ENCODE measurements around the gene DOC2A. TPM values are rescaled to one million over a fixed set of nuclear protein-coding genes. Genes with fewer than 3 reads are reported as not detected.

DOC2A gene
- total and polyA plus RNA-seq, 4 donors = 0.09 to 0.22 (median 0.17) TPM; not detected in 1

DNA sequence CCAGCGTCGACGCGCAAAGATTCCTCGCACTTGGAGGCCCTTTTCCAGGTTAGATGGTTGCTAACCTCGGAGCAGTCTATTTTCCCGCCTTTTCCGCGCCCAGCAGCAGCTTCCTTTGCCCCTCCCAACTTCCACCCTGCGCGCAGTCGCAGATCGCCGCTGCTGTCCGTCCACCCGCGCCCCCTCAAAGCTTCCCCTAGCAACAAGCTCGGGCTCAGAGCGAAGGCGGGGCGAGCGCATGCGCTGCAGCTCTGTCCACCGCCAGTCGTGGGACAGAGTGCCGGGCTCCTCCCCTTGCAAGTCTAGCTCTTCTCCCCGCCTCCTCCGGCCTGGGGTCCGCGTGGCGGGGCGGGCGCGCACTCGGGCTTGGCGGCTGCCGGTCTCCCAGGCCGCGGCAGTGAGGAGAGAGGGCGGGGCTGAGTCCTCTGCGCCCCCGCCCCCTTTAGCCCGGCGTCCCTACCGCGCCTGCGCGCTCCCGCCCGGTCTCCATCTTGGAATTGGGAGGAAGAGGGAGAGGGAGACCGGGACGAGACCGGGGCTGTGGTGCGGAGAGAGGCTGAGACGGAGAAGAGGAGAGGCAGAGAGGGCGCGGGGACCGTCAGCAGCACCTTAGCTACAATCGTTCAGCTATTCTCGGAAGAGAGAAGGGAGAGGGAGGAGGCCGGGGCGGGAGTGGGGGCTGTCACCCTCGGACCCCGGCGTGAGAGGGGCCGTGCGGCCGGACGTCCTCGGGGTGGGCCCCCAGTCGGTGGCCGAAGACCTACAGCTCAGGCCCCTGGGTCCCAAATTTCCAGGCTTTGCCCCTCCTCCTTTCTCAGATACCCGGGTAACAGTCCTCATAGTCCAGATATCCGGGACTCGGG, 37.2 kb downstream of the DOC2A start, which contains the start of gene TAOK2 (continued):
- TF ChIP-seq NR2F2 (IDR thresholded peaks at IDR 0.05) (no peak), EGR1 (IDR thresholded peaks at IDR 0.05; ENCODE audit: low read depth in 2 of 2) (peak; percentile 86 to 96), RXRA (IDR thresholded peaks at IDR 0.05) (no peak)
- TF ChIP-seq, protein P1, sequence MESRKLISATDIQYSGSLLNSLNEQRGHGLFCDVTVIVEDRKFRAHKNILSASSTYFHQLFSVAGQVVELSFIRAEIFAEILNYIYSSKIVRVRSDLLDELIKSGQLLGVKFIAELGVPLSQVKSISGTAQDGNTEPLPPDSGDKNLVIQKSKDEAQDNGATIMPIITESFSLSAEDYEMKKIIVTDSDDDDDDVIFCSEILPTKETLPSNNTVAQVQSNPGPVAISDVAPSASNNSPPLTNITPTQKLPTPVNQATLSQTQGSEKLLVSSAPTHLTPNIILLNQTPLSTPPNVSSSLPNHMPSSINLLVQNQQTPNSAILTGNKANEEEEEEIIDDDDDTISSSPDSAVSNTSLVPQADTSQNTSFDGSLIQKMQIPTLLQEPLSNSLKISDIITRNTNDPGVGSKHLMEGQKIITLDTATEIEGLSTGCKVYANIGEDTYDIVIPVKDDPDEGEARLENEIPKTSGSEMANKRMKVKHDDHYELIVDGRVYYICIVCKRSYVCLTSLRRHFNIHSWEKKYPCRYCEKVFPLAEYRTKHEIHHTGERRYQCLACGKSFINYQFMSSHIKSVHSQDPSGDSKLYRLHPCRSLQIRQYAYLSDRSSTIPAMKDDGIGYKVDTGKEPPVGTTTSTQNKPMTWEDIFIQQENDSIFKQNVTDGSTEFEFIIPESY (IDR thresholded peaks at IDR 0.05) = no peak

DNA sequence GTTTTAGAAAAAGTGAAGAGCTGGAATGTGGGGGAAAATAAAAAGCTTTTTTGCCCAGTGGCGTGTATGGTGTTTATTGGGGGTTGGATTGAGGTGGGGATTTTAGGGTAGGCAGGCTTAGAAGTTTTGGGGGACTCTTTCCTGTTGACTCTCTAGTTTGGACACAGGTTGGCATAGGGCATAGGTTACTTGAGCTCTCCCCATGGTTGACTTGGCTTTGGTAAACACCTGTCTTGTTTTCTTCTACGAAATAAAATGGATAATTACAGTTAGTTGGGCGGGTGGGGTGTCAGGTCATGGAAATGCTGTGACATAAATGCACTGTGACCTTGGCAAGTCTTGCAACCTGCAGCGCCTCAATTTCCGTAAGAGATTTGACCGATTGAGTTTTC, 37.8 kb downstream of the DOC2A start:
- DNase-seq (ENCODE audit: low spot score) = no peak
- WGBS = 67% methylated on average over 6 of the region's 6 CpGs
- Histone ChIP-seq H3K36me3 (ENCODE audit: control insufficient read depth in 4 of 4, insufficient read depth in 3 of 4, low read depth in 1 of 4, low read length in 3 of 4) (peaks cover 6 to 17% (median 13%) of the 10 kb centered on the region in 4 donors), H3K9me3 (ENCODE audit: control insufficient read depth in 4 of 4, low read length in 3 of 4) (no peaks in the 10 kb centered on the region), H3K4me3 (ENCODE audit: low read depth in 1 of 3, low read length in 3 of 3) (peak overlapping the region in 1 of 3 donors; percentile 2), H3K27me3 (ENCODE audit: control insufficient read depth in 4 of 4, insufficient read depth in 4 of 4, low read length in 3 of 4) (no peaks in the 10 kb centered on the region), H3K9ac (ENCODE audit: low read depth in 1 of 2, low read length in 2 of 2) (no peak overlapping the region), H3K27ac (ENCODE audit: low read depth in 1 of 2, low read length in 2 of 2) (peak overlapping the region in 1 of 2 donors; percentile 69), H3K4me1 (ENCODE audit: control insufficient read depth in 4 of 4, insufficient read depth in 4 of 4, low read length in 3 of 4) (peaks cover 3 to 30% (median 24%) of the 10 kb centered on the region in 4 donors)
- TF ChIP-seq GABPA (IDR thresholded peaks at IDR 0.05 in 1 of 2, conservative IDR thresholded peaks at IDR 0.05 in 1 of 2) (no peak), RXRA (IDR thresholded peaks at IDR 0.05) (no peak), FOXA2 (IDR thresholded peaks at IDR 0.05) (no peak), TAF1 (conservative IDR thresholded peaks at IDR 0.05) (no peak), EGR1 (IDR thresholded peaks at IDR 0.05; ENCODE audit: low read depth in 2 of 2) (no peak), REST (IDR thresholded peaks at IDR 0.05) (no peak), SP1 (IDR thresholded peaks at IDR 0.05) (no peak), HNF4G (IDR thresholded peaks at IDR 0.05) (no peak), MAX (IDR thresholded peaks at IDR 0.05) (no peak), NR2F2 (IDR thresholded peaks at IDR 0.05) (no peak), JUND (IDR thresholded peaks at IDR 0.05) (no peak), HNF4A (conservative IDR thresholded peaks at IDR 0.05) (no peak)
- TF ChIP-seq, protein P2, sequence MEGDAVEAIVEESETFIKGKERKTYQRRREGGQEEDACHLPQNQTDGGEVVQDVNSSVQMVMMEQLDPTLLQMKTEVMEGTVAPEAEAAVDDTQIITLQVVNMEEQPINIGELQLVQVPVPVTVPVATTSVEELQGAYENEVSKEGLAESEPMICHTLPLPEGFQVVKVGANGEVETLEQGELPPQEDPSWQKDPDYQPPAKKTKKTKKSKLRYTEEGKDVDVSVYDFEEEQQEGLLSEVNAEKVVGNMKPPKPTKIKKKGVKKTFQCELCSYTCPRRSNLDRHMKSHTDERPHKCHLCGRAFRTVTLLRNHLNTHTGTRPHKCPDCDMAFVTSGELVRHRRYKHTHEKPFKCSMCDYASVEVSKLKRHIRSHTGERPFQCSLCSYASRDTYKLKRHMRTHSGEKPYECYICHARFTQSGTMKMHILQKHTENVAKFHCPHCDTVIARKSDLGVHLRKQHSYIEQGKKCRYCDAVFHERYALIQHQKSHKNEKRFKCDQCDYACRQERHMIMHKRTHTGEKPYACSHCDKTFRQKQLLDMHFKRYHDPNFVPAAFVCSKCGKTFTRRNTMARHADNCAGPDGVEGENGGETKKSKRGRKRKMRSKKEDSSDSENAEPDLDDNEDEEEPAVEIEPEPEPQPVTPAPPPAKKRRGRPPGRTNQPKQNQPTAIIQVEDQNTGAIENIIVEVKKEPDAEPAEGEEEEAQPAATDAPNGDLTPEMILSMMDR (IDR thresholded peaks at IDR 0.05; ENCODE audit: low read depth, low read length, missing input control) = no peak
- TF ChIP-seq, protein P1 (IDR thresholded peaks at IDR 0.05) = no peak
